ENCODE data around the gene IGF2BP2.
"Not testable (repeated sequence)": the region's sequence is repeated elsewhere in the genome, so short reads cannot be mapped to it uniquely, and the experiment has no call there.

Gene IGF2BP2

DNA sequence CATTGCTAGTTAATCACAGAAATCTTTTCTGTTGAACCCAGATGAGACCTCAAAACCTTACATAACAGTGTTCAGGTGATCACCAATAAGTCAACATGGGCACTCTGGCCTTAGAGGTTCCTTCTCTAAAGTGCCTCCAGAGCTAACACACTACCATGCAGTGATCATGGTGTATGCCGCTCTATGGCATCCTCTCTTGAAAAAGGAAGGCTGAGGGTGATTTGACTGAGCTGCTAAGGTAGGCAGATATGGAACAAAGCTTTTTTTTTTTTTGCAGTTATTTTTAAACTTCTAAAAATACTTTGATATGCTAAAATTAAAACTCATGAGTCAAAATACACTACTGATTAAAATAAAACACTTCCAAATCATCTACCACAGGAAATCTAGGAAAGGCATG is 46.0 kb downstream of the IGF2BP2 start:
- no peak overlapping the region for H3K4me3 ChIP-seq (replicated peaks; ENCODE audit: low read depth, low read length)
- DNase-seq (ENCODE audit: extremely low read depth, low read depth) = no peak
- TF ChIP-seq CTCF (IDR thresholded peaks at IDR 0.05; ENCODE audit: low read depth, low read length, missing control alignments) = no peak

GRCh38 chr3:185778094-185778493 is 46.7 kb downstream of the IGF2BP2 start:
- DNase-seq (ENCODE audit: extremely low read depth, low read depth) = no peak
- no peak for TF ChIP-seq CTCF (IDR thresholded peaks at IDR 0.05; ENCODE audit: low read depth, low read length, missing control alignments)
- H3K4me3 ChIP-seq (replicated peaks; ENCODE audit: low read depth, low read length) = no peak overlapping the region

DNA sequence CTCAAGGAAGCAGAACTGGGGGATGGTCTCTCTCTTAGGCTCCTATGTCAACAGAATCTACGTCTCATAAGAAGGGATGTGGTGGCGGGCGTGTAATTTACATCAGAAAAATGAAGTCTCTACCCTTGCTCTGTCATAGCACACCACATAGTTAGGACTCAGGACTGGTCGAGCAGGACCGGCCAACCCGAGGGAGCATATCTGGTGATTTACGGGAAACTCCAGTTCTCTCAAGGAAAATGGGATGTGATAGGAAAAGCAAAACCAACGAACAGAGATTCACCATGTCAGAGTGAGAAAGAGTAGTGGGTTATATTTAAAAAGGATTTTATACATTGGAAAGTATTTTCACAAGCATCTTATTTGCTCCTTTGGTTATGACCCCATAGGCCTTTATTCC is 54.7 kb downstream of the IGF2BP2 start:
- no peak for DNase-seq (ENCODE audit: extremely low read depth, low read depth)
- no peak for TF ChIP-seq CTCF (IDR thresholded peaks at IDR 0.05; ENCODE audit: low read depth, low read length, missing control alignments)
- H3K4me3 ChIP-seq (replicated peaks; ENCODE audit: low read depth, low read length) = no peak overlapping the region

GRCh38 chr3:185768578-185768982 is 56.3 kb downstream of the IGF2BP2 start:
- DNase-seq (ENCODE audit: extremely low read depth, low read depth) = peak; percentile 43
- not testable (repeated sequence) for H3K4me3 ChIP-seq (replicated peaks; ENCODE audit: low read depth, low read length)
- TF ChIP-seq CTCF (IDR thresholded peaks at IDR 0.05; ENCODE audit: low read depth, low read length, missing control alignments) = peak; percentile 72

DNA sequence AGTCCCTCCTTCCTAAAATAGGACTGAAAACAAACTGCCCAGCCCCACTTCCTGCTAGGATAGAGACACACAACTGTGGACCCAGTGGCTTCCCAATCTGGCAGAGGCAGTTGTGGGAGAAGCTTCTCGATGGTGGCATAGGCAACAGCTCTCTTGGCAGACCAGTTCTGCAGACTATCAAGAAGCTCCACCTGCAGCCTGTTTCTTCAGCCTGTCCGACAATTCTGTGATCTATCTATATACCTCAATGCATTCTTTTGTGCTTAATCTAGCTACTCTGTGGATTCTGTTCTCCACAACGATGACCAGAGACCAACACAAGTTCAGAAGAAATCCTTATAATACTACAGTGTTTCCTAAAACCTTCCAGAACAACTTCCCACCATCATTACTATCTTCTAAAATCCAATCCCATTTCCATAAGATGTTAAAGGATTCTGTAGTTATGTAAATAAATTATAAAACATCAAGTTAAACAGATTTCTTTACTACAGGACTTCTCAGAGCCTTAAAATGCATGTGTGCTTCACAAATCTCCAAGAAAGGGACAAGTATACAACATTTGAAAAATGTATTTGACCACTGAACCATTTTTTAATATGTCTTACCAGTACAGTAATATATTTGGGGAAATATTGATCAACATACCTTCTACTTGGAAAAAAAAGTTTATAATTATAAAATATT is 57.7 kb downstream of the IGF2BP2 start:
- H3K4me3 ChIP-seq (replicated peaks; ENCODE audit: low read depth, low read length) = no peak overlapping the region
- no peak for DNase-seq (ENCODE audit: extremely low read depth, low read depth)
- TF ChIP-seq CTCF (IDR thresholded peaks at IDR 0.05; ENCODE audit: low read depth, low read length, missing control alignments) = no peak

DNA sequence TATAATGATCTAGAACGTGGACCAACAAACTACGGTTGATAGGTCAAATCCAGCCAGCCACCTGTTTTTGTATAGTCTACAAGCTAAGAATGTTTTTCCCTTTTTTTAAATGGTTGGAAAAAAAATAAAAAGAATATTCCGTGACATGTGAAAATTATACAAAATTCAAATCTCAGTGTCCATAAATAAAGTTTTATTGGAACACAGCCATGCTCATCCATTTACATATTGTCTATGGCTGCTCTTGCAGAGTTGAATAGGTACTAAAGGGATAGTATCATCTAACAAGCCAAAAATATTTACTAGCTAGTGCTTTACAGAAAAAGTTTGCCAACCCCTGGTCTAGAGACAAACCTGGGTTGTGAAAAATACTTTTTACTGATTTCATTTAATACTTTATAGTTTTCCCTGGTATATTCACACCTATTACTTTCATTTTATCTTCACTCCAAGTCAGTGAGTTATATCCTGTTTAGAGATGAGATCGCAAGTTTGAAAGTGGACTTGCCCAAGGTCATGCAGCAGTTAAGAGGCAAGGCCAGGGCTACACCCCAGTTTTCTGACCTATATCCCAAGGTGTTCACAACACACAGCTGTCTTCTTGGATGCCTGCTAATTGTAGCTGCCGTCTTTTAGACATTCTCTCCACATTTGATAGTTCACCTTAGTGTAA is 58.4 kb downstream of the IGF2BP2 start:
- no peak overlapping the region for H3K4me3 ChIP-seq (replicated peaks; ENCODE audit: low read depth, low read length)
- no peak for TF ChIP-seq CTCF (IDR thresholded peaks at IDR 0.05; ENCODE audit: low read depth, low read length, missing control alignments)

More for the DNA sequence above, 58.4 kb downstream of the IGF2BP2 start:
- DNase-seq (ENCODE audit: extremely low read depth, low read depth) = no peak
